ENCODE data around the gene SLC1A3. TPM values are rescaled to one million over a fixed set of nuclear protein-coding genes. Genes with fewer than 3 reads are reported as not detected.

SLC1A3 gene
- total RNA-seq, 1 donor from 2014 or later, result 8.5 TPM

DNA sequence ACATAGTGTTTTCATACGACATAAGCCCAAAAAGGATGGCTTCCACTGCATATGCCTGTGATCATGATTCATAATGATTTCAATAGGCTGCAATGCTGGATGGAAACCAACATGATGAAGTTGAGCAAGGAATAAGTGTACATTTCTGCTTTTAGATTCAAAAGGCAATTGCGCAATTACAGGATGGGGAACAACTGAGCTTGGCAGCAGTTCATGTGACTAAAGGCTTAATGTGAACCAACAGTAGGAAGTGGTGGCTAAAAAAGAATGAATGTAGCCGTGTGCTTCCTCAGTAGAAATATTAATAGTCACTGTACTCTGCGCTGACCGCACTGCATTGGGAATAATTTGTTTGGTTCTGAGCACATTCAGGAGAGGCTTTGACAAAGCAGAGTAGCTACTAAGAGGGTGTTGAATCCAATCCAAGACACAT is 51.2 kb downstream of the SLC1A3 start:
- peaks cover 20% of the 10 kb centered on the region for H3K4me1 ChIP-seq

DNA sequence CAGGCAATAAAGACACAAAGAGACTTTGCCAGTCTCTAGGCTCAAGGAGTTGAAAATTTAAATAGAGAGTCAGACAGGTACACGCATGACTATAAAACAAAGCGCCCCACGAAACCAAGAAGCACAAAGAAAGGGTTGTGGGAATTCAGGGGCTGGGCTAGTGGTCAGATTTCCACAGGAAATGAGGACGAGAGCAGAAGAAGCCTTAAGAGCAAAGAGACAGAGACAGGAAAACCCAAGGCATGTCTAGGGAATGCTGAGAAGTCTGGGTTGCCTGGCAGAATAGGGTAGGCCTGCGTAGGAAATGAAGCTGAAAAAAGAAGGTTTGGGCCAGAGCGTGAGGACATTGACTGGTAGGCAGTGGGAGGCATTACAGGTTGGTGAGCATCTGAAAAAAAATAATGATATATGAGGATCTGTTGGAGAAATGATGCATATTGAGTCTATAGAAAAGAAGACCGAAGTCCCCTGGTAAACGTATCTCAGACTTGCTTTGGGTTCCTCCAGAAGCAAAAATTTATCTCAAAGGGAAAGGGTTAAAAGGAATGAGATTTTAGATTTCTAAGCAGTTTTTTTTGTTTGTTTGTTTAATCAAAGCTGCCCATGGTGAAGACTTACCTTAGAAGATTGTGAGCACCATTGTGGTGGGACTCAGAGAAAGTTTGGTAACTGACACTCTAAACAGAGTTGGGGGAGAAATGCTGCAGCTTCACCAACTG is 51.8 kb downstream of the SLC1A3 start:
- H2AFZ ChIP-seq (replicated peaks), result no peak overlapping the region
- no peaks in the 10 kb centered on the region for H3K9me3 ChIP-seq (ENCODE audit: low read depth)
- no peaks in the 10 kb centered on the region for H3K79me2 ChIP-seq (ENCODE audit: low read depth)
- H3K36me3 ChIP-seq, result no peaks in the 10 kb centered on the region
- H4K20me1 ChIP-seq (ENCODE audit: low read depth), result no peaks in the 10 kb centered on the region
- DNase-seq (ENCODE audit: low spot score), result no peak
- Mint-ChIP-seq H3K27me3 (ENCODE audit: insufficient read depth, low read depth) (no peaks in the 10 kb centered on the region), H3K27ac (no peak overlapping the region), H3K9me3 (no peaks in the 10 kb centered on the region), H3K36me3 (peaks cover 20% of the 10 kb centered on the region), H3K4me3 (no peak overlapping the region), H3K4me1 (peaks cover 19% of the 10 kb centered on the region)
- no peak overlapping the region for H3K4me2 ChIP-seq
- peaks cover 7% of the 10 kb centered on the region for H3F3A ChIP-seq (ENCODE audit: low read depth)
- no peaks in the 10 kb centered on the region for H3K27me3 ChIP-seq
- no peak overlapping the region for H3K4me3 ChIP-seq
- TF ChIP-seq EZH2phosphoT487 (IDR thresholded peaks at IDR 0.05) (no peak), EZH2 (IDR thresholded peaks at IDR 0.05) (no peak)
- TF ChIP-seq, protein P1, sequence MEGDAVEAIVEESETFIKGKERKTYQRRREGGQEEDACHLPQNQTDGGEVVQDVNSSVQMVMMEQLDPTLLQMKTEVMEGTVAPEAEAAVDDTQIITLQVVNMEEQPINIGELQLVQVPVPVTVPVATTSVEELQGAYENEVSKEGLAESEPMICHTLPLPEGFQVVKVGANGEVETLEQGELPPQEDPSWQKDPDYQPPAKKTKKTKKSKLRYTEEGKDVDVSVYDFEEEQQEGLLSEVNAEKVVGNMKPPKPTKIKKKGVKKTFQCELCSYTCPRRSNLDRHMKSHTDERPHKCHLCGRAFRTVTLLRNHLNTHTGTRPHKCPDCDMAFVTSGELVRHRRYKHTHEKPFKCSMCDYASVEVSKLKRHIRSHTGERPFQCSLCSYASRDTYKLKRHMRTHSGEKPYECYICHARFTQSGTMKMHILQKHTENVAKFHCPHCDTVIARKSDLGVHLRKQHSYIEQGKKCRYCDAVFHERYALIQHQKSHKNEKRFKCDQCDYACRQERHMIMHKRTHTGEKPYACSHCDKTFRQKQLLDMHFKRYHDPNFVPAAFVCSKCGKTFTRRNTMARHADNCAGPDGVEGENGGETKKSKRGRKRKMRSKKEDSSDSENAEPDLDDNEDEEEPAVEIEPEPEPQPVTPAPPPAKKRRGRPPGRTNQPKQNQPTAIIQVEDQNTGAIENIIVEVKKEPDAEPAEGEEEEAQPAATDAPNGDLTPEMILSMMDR (IDR thresholded peaks at IDR 0.05), result no peak
- H3K27ac ChIP-seq, result no peak overlapping the region
- H3K9ac ChIP-seq, result no peak overlapping the region
- peaks cover 19% of the 10 kb centered on the region for H3K4me1 ChIP-seq

More for the DNA sequence above, 51.2 kb downstream of the SLC1A3 start:
- Mint-ChIP-seq H3K27ac (no peak overlapping the region), H3K27me3 (ENCODE audit: insufficient read depth, low read depth) (no peaks in the 10 kb centered on the region), H3K36me3 (peaks cover 19% of the 10 kb centered on the region), H3K9me3 (no peaks in the 10 kb centered on the region), H3K4me1 (peaks cover 21% of the 10 kb centered on the region), H3K4me3 (no peak overlapping the region)
- Histone ChIP-seq H3K27me3 (no peaks in the 10 kb centered on the region), H3K79me2 (ENCODE audit: low read depth) (no peaks in the 10 kb centered on the region), H3K27ac (no peak overlapping the region), H2AFZ (replicated peaks) (no peak overlapping the region), H3K36me3 (no peaks in the 10 kb centered on the region), H3F3A (ENCODE audit: low read depth) (peaks cover 7% of the 10 kb centered on the region), H3K4me2 (no peak overlapping the region), H3K4me3 (no peak overlapping the region), H3K9me3 (ENCODE audit: low read depth) (no peaks in the 10 kb centered on the region), H4K20me1 (ENCODE audit: low read depth) (no peaks in the 10 kb centered on the region), H3K9ac (no peak overlapping the region)
- no peak for DNase-seq (ENCODE audit: low spot score)
- TF ChIP-seq EZH2 (IDR thresholded peaks at IDR 0.05), result no peak
- TF ChIP-seq EZH2phosphoT487 (IDR thresholded peaks at IDR 0.05), result no peak
- TF ChIP-seq, protein P1 (IDR thresholded peaks at IDR 0.05), result no peak

DNA sequence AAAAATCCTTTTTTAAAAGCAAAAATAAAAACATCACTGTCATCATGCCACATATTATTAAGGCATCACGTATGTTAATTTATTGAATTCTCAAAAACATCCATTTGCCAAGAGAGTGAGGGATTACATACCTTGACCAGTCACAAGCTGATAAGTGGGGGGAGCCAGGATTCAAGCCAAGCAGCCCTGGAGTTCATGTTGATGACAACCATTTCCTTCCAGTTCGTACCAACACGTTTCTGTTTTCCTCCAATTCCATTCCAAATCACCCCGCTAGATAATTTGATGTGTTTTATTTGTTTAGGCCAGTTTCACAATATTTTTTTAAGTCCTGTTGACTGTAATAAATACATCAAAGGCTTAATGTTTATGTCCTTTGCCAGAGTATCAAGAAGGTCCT is 53.0 kb downstream of the SLC1A3 start:
- peaks cover 19% of the 10 kb centered on the region for H3K4me1 ChIP-seq
- H3F3A ChIP-seq (ENCODE audit: low read depth), result peaks cover 7% of the 10 kb centered on the region
- H3K9me3 ChIP-seq (ENCODE audit: low read depth), result no peaks in the 10 kb centered on the region
- TF ChIP-seq, protein P1 (IDR thresholded peaks at IDR 0.05), result no peak
- TF ChIP-seq EZH2 (IDR thresholded peaks at IDR 0.05) (no peak), EZH2phosphoT487 (IDR thresholded peaks at IDR 0.05) (no peak)
- Mint-ChIP-seq H3K27ac (no peak overlapping the region), H3K36me3 (peaks cover 22% of the 10 kb centered on the region), H3K4me3 (no peak overlapping the region), H3K27me3 (ENCODE audit: insufficient read depth, low read depth) (no peaks in the 10 kb centered on the region), H3K9me3 (no peaks in the 10 kb centered on the region), H3K4me1 (peaks cover 16% of the 10 kb centered on the region)
- no peaks in the 10 kb centered on the region for H3K36me3 ChIP-seq
- H3K4me2 ChIP-seq, result no peak overlapping the region
- H4K20me1 ChIP-seq (ENCODE audit: low read depth), result no peaks in the 10 kb centered on the region
- H2AFZ ChIP-seq (replicated peaks), result no peak overlapping the region
- no peaks in the 10 kb centered on the region for H3K27me3 ChIP-seq
- H3K4me3 ChIP-seq, result no peak overlapping the region
- no peaks in the 10 kb centered on the region for H3K79me2 ChIP-seq (ENCODE audit: low read depth)
- DNase-seq (ENCODE audit: low spot score), result no peak
- no peak overlapping the region for H3K27ac ChIP-seq
- no peak overlapping the region for H3K9ac ChIP-seq
